DMS53 treated with DMSO at 0.1 percent for 48 hours (cell line): ENCODE measurements around the gene HELT.

Experiments
- DNase-seq: peaks from one replicate; lab custom pipeline; 2025; ENCODE audit not compliant: unreplicated experiment; lab: John Stamatoyannopoulos, UW

HELT gene

GRCh38 chr4:185003596-185004351 lies 14.5 kb upstream of the HELT start:
- DNase-seq = no peak

- peak; percentile 32 for DNase-seq
Observed at GRCh38 chr4:185004562-185005218, 13.6 kb upstream of the HELT start.

DNA sequence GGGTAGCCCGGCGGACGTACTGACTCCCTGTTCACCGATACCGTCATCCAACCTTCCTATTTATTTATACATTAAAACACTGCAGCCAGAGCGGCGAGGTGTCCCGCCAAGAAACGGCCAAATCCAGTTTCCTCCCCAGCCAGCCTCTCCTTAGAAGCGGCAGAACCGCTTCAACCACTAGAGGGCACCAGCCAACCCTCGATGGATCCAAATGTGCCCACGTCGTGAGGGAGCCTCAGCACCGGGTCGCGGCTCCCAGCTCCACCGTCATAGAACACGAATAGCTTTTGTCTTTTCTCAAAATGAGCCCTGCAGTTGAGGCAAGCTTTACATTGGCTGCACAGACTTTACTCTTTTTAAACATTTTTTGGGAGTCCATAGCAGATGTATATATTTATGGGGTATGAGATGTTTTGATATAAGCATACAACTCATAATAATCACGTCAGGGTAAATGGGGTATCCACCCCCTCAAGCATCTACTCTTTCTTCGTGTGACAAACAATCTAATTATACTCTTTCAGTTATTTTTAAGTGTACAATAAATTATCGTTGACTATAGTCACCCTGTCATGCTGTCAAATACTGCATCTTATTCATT lies 13.0 kb upstream of the HELT start:
- DNase-seq = peak; percentile 71

- no peak for DNase-seq
Observed at GRCh38 chr4:185011408-185011807, 6.9 kb upstream of the HELT start.

- no peak for DNase-seq
Observed at GRCh38 chr4:185013417-185014125, 4.7 kb upstream of the HELT start.

GRCh38 chr4:185015108-185015507 lies 3.2 kb upstream of the HELT start:
- DNase-seq = no peak

DNA sequence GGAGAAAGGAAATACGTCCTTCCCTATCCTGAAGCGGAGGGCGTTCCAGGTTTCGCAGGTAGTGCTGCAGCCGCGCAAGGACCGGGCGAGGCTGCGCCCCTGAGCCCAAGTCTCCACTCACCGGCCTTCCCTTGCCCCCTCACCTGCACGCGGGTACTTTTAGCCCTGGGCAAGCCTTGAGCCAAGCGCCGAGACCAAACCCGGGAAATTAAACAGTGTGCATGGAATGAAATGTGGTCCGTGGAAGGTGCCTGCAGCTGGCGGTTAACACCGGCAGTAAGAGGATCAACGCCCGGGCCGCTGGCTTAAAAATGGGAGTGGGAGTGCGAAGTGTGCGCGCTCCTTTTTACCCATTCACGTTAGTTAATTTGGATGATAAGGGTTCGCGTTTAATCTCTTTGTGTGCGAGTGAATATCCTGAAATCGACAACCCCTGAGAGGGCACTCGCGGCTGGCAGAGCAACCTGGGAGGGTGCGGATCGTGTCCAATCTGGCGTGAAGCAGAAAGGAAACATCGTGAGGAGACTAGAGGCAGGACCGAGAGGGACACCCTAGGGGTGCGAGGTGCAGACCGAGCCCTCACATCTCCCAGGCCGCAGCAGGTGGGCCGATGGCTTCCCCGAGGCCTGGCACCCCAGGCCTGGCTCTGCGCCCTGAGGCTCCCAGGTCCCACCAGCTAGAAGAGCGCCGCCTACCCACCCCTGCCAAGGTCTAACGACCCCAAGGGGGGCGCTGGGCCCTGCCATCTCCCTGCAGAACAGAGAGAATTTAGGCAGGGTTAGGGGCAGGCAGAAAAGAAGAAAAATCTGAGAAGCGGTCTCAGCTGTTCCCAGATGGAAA lies 2.0 kb upstream of the HELT start:
- DNase-seq = no peak

- DNase-seq = no peak
Observed at GRCh38 chr4:185016946-185017758, 1.1 kb upstream of the HELT start.

GRCh38 chr4:185018834-185019455 lies 655 bp downstream of the HELT start:
- DNase-seq = peak; percentile 49

GRCh38 chr4:185019456-185020292 lies 1.4 kb downstream of the HELT start:
- DNase-seq = peak; percentile 33

- peak; percentile 29 for DNase-seq
Observed at GRCh38 chr4:185020293-185020808, 2.1 kb downstream of the HELT start.

DNA sequence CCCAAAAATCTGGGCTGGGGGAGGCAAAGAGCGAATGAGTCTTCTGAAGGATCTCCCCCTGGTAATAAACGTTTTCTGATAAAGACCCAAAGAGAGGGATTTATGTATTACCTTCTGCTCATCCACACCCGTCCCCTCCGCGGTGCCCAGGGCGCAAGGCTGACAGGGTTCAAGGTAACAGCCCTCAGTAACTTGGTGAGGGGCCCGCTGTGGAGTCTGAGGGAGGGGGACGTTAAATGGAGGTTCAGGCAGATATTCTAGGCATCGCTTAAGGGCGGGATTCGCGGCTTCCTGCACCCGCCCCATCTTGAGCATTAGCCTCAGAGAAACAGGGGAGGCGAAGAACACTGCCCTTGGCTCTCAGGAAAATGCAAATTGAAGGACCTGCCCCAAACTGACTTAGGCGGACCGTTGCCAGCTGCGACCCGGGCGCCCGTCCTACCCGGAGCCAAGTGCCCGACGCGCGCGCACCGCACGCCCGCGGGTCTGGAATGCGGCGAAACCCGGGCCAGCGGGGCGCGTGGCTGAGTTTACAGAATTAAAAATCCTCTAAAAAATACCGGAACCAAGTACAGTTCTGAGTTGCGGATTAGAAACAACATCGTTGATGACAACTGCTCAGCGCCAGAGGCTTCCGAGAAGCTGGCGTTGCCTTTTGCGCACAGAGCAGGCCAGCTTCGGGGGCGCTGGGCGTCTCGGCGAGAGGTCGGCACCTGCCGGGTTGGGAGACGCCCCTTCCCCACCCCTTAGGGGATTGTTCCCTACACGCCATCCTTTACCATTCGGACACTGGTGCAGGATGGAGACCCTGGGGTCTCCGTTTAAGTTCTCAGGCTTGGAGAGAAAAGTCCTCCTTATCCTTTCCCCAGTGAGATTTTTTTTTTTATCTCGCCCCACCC lies 2.8 kb downstream of the HELT start:
- DNase-seq = no peak

DNA sequence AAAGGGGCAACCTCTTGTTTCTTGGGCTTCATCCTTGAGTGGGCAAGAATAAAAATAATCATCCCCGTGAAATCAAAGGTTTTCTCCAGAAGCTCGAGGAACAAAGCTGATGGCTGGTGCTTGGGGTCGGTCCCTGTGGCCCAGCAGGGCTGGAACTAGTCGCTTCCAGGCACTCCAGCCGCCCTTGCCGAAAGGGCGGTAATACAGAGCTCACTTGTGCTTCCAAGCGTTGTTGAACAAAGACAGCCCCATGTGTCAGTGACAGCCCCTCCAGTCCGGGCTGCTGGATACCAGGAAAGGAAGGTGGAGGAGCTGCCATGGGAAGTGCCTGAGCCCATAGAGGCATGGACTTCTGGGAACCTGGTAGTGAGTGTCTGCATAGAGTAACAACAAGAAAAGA lies 5.2 kb downstream of the HELT start:
- no peak for DNase-seq

- DNase-seq = no peak
Observed at GRCh38 chr4:185028625-185029024, 10.3 kb downstream of the HELT start.

- DNase-seq = no peak
Observed at GRCh38 chr4:185031611-185032010, 13.3 kb downstream of the HELT start.

DNA sequence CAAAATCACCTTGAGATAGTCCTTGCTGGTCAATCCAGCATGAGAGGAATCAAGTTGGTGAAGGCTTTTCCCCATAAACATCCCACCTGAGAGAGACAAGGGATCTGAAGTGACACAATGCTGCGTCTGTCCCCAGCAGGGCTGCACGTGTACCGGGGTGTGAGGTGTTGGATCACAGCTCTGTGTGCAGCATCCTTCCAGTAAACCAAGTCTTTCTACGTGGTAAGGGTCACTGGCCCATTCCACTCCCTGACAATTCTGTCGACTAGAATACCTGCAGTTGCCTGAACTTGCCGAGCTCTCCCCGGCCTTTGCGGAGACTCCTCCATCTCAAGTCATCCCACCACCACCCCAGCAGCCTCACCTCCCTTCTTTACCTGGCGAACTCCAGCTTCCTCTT lies 14.8 kb downstream of the HELT start:
- DNase-seq = no peak

- no peak for DNase-seq
Observed at GRCh38 chr4:185033950-185034349, 15.7 kb downstream of the HELT start.
